Measurements from ENCODE around the gene MCM7. TPM values are rescaled to one million over a fixed set of nuclear protein-coding genes. Genes with fewer than 3 reads are reported as not detected.

Gene MCM7
- total RNA-seq, 4 donors from 2014 or later: 18.7 to 74.8 (median 43.3) TPM

- Histone ChIP-seq H3K27me3 (no peaks in the 10 kb centered on the region), H3K4me1 (no peaks in the 10 kb centered on the region), H3K4me3 (no peak overlapping the region), H3K9me3 (peaks cover 0 to 22% of the 10 kb centered on the region in 2 donors), H3K36me3 (no peaks in the 10 kb centered on the region), H3K27ac (no peak overlapping the region)
- no peak for TF ChIP-seq POLR2A (IDR thresholded peaks at IDR 0.05)
- TF ChIP-seq, protein P1, sequence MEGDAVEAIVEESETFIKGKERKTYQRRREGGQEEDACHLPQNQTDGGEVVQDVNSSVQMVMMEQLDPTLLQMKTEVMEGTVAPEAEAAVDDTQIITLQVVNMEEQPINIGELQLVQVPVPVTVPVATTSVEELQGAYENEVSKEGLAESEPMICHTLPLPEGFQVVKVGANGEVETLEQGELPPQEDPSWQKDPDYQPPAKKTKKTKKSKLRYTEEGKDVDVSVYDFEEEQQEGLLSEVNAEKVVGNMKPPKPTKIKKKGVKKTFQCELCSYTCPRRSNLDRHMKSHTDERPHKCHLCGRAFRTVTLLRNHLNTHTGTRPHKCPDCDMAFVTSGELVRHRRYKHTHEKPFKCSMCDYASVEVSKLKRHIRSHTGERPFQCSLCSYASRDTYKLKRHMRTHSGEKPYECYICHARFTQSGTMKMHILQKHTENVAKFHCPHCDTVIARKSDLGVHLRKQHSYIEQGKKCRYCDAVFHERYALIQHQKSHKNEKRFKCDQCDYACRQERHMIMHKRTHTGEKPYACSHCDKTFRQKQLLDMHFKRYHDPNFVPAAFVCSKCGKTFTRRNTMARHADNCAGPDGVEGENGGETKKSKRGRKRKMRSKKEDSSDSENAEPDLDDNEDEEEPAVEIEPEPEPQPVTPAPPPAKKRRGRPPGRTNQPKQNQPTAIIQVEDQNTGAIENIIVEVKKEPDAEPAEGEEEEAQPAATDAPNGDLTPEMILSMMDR (IDR thresholded peaks at IDR 0.05): no peak
- intact Hi-C loops (cut with DNase I; ENCODE audit: low total_unique reads): no loop called here
- DNase-seq: no peak
Measured at GRCh38 chr7:100075418-100075817, 25.8 kb downstream of the MCM7 start.

- H3K27me3 ChIP-seq: no peaks in the 10 kb centered on the region
Measured at GRCh38 chr7:100074841-100075240, 26.4 kb downstream of the MCM7 start.

GRCh38 chr7:100072462-100072861 is 28.7 kb downstream of the MCM7 start:
- peaks cover 0 to 22% of the 10 kb centered on the region in 2 donors for H3K9me3 ChIP-seq
- H3K27ac ChIP-seq: no peak overlapping the region
- H3K4me1 ChIP-seq: no peaks in the 10 kb centered on the region
- no peaks in the 10 kb centered on the region for H3K27me3 ChIP-seq
- TF ChIP-seq POLR2A (IDR thresholded peaks at IDR 0.05): no peak
- TF ChIP-seq, protein P1 (IDR thresholded peaks at IDR 0.05): no peak
- H3K4me3 ChIP-seq: no peak overlapping the region
- H3K36me3 ChIP-seq: no peaks in the 10 kb centered on the region
- intact Hi-C loops (cut with DNase I; ENCODE audit: low total_unique reads): no loop called here
- DNase-seq: no peak

More at GRCh38 chr7:100074841-100075240, 26.4 kb downstream of the MCM7 start:
- Histone ChIP-seq H3K4me1 (no peaks in the 10 kb centered on the region), H3K4me3 (no peak overlapping the region), H3K9me3 (peaks cover 0 to 22% of the 10 kb centered on the region in 2 donors), H3K27ac (no peak overlapping the region), H3K36me3 (no peaks in the 10 kb centered on the region)
- TF ChIP-seq, protein P1 (IDR thresholded peaks at IDR 0.05): no peak
- TF ChIP-seq POLR2A (IDR thresholded peaks at IDR 0.05): no peak
- no peak for DNase-seq
- intact Hi-C loops (cut with DNase I; ENCODE audit: low total_unique reads): no loop called here

- H3K36me3 ChIP-seq: no peaks in the 10 kb centered on the region
- H3K4me1 ChIP-seq: no peaks in the 10 kb centered on the region
- TF ChIP-seq POLR2A (IDR thresholded peaks at IDR 0.05): no peak
- TF ChIP-seq, protein P1 (IDR thresholded peaks at IDR 0.05): no peak
- DNase-seq: no peak
- H3K9me3 ChIP-seq: peaks cover 0 to 22% of the 10 kb centered on the region in 2 donors
- H3K27me3 ChIP-seq: no peaks in the 10 kb centered on the region
- no peak overlapping the region for H3K4me3 ChIP-seq
- no peak overlapping the region for H3K27ac ChIP-seq
- intact Hi-C loops (cut with DNase I; ENCODE audit: low total_unique reads): no loop called here
Measured at GRCh38 chr7:100071018-100071723, 30.0 kb downstream of the MCM7 start.

DNA sequence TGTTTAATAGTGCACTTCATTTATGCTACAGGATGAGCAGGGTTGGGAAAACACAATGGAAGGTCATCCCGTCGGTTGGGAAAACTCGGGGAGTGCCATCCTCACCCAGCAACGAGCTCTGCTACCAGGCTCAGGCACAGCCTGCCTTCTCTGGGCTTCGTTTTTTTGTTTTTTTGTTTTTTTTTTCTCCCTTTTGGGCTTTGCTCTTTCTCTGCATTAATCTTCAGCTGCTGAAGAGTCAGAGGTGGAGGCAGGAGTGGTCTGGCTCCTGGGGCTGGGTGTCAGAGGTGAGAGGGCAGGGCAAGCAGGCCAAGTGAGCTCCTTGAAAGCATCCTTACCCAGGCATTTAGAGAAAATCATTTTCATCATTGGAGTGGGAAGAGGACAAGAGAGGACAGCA is 31.2 kb downstream of the MCM7 start:
- DNase-seq: no peak
- no peaks in the 10 kb centered on the region for H3K27me3 ChIP-seq
- no peaks in the 10 kb centered on the region for H3K36me3 ChIP-seq
- H3K9me3 ChIP-seq: peaks cover 0 to 22% of the 10 kb centered on the region in 2 donors
- TF ChIP-seq, protein P1 (IDR thresholded peaks at IDR 0.05): no peak
- no peak for TF ChIP-seq POLR2A (IDR thresholded peaks at IDR 0.05)
- intact Hi-C loops (cut with DNase I; ENCODE audit: low total_unique reads): no loop called here
- no peak overlapping the region for H3K4me3 ChIP-seq
- H3K27ac ChIP-seq: no peak overlapping the region
- peaks cover 0 to 3% of the 10 kb centered on the region in 2 donors for H3K4me1 ChIP-seq
